ENCODE measurements around the gene TMEM132C.
"Not testable (repeated sequence)": the region's sequence is repeated elsewhere in the genome, so short reads cannot be mapped to it uniquely, and the experiment has no call there.

TMEM132C gene

GRCh38 chr12:128245121-128245520 is 21.8 kb upstream of the TMEM132C start:
- no peak for DNase-seq (ENCODE audit: low read depth, low spot score)
- H3K4me3 ChIP-seq (ENCODE audit: low read depth, low read length) = no peak overlapping the region
- TF ChIP-seq CTCF (IDR thresholded peaks at IDR 0.05; ENCODE audit: insufficient read depth, low read length, missing control alignments) = no peak
- POLR2A ChIA-PET = no interaction called here
- CTCF ChIA-PET = no interaction called here

DNA sequence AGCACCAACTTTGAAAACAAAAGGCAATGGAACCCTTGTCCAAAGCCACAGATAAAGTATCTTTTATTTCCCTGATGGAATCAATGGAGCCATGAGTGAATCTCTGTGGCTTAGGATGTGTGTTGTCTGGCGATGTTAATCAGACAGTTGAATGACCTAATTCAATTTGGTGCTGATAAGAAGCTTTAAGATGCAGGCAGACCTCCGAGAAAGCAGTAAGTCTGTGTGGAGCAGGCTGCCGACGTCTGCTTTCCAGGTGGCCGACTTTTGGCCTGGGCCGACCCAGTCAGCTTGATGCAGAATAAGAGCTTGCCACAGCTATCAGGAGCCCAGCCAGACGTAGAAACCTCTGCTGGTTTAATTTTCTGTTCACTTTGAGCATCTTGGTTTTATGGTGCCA is 21.1 kb upstream of the TMEM132C start:
- ChIA-PET POLR2A (no interaction called here), CTCF (no interaction called here)
- H3K4me3 ChIP-seq (ENCODE audit: low read depth, low read length) = no peak overlapping the region
- no peak for TF ChIP-seq CTCF (IDR thresholded peaks at IDR 0.05; ENCODE audit: insufficient read depth, low read length, missing control alignments)
- no peak for DNase-seq (ENCODE audit: low read depth, low spot score)

GRCh38 chr12:128250096-128250495 is 16.9 kb upstream of the TMEM132C start:
- ChIA-PET POLR2A (no interaction called here), CTCF (no interaction called here)
- H3K4me3 ChIP-seq (ENCODE audit: low read depth, low read length) = no peak overlapping the region
- no peak for DNase-seq (ENCODE audit: low read depth, low spot score)
- no peak for TF ChIP-seq CTCF (IDR thresholded peaks at IDR 0.05; ENCODE audit: insufficient read depth, low read length, missing control alignments)

DNA sequence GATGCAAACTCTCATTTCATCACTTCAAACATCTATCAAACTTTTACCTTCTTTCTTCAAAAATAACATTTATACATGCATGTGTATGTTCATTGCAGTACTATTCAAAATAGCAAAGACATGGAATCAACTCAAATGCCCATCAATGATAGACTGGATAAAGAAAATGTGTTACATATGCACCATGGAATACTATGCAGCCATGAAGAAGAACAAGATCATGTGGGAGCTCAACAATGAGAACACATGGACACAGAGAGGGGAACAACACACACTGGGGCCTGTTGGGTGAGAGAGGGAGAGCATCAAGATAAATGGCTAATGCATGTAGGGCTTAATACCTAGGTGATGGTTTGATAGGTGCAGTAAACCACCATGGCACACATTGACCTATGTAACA is 13.1 kb upstream of the TMEM132C start:
- DNase-seq (ENCODE audit: low read depth, low spot score); H3K4me3 ChIP-seq (ENCODE audit: low read depth, low read length); POLR2A ChIA-PET; CTCF ChIA-PET: not testable (repeated sequence)

GRCh38 chr12:128258866-128259555 is 8.0 kb upstream of the TMEM132C start:
- CTCF ChIA-PET = interaction anchor here (0.6 to 1.6 kb wide), 2 partner anchors 41 to 1652 kb away, joined by 3 to 6 read pairs; no protein-coding TSS in a partner anchor

DNA sequence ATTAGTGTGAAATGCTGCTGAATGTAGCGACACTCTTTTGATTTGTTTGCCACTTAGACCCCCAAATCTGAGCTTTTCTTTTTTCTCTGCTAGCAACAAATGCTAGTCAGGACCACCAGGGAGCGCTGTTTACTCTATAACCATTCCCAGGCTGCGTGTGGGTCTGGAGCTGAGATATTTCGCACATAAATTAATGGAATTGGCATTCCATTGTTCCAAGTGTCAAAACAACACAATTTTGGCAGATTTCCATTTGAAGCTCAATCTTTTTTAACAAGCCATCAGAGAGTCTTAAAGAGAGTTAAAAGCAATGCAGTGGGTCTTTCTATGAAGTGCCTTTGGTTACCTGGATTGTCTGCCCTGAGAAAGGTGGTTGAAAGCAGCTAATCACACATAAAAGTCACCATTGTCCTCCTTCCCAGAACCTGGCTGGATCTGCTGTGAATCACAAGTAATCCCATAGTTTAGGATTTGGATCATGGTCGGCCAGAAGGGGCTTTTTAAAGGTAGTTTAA is 7.4 kb upstream of the TMEM132C start:
- ChIA-PET POLR2A (no interaction called here), CTCF (interaction anchor here (0.6 to 1.6 kb wide), 3 partner anchors 41 to 1656 kb away, joined by 3 to 6 read pairs (median 3); no protein-coding TSS in a partner anchor)
- TF ChIP-seq CTCF (IDR thresholded peaks at IDR 0.05; ENCODE audit: insufficient read depth, low read length, missing control alignments) = peak; percentile 26
- DNase-seq (ENCODE audit: low read depth, low spot score) = no peak
- H3K4me3 ChIP-seq (ENCODE audit: low read depth, low read length) = no peak overlapping the region

More at GRCh38 chr12:128258866-128259555, 8.0 kb upstream of the TMEM132C start:
- DNase-seq (ENCODE audit: low read depth, low spot score) = no peak
- POLR2A ChIA-PET = no interaction called here
- no peak for TF ChIP-seq CTCF (IDR thresholded peaks at IDR 0.05; ENCODE audit: insufficient read depth, low read length, missing control alignments)
- no peak overlapping the region for H3K4me3 ChIP-seq (ENCODE audit: low read depth, low read length)

- CTCF ChIA-PET = no interaction called here
- TF ChIP-seq CTCF (IDR thresholded peaks at IDR 0.05; ENCODE audit: insufficient read depth, low read length, missing control alignments) = no peak
- DNase-seq (ENCODE audit: low read depth, low spot score) = no peak
- POLR2A ChIA-PET = no interaction called here
- H3K4me3 ChIP-seq (ENCODE audit: low read depth, low read length) = no peak overlapping the region
Measured at GRCh38 chr12:128261757-128262156, 5.2 kb upstream of the TMEM132C start.
